ENCODE results near the gene PMIS2.

DNA sequence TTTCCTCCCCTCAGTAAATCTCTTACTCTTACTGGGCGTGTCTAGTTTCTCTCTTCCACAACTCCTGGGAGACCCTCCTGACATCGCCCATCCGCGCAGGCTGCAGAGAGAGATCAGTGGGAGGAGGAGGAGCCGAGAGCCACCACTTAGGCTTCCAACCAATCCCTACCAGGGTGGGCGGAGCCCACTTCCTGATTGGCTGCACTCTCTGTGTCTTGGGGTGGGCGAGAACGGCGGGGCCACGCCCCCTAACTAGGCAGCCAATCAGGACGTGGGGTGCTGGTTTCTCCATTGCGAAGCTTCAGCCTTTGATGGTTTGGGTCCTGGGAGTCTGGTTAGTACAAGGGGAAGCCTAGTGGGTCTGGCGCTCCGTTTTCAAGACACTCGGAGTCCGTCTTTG lies at the start of gene PMIS2:
- TF ChIP-seq POLR2A (IDR thresholded peaks at IDR 0.05) (no peak), POLR2AphosphoS5 (IDR thresholded peaks at IDR 0.05) (no peak)
- TF ChIP-seq, protein P1, sequence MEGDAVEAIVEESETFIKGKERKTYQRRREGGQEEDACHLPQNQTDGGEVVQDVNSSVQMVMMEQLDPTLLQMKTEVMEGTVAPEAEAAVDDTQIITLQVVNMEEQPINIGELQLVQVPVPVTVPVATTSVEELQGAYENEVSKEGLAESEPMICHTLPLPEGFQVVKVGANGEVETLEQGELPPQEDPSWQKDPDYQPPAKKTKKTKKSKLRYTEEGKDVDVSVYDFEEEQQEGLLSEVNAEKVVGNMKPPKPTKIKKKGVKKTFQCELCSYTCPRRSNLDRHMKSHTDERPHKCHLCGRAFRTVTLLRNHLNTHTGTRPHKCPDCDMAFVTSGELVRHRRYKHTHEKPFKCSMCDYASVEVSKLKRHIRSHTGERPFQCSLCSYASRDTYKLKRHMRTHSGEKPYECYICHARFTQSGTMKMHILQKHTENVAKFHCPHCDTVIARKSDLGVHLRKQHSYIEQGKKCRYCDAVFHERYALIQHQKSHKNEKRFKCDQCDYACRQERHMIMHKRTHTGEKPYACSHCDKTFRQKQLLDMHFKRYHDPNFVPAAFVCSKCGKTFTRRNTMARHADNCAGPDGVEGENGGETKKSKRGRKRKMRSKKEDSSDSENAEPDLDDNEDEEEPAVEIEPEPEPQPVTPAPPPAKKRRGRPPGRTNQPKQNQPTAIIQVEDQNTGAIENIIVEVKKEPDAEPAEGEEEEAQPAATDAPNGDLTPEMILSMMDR (IDR thresholded peaks at IDR 0.05) = no peak

Measured in prostate gland (tissue), 2 donors.